ENCODE results near the gene ACSM5.
"Not testable (repeated sequence)": the region's sequence is repeated elsewhere in the genome, so short reads cannot be mapped to it uniquely, and the experiment has no call there.

DNA sequence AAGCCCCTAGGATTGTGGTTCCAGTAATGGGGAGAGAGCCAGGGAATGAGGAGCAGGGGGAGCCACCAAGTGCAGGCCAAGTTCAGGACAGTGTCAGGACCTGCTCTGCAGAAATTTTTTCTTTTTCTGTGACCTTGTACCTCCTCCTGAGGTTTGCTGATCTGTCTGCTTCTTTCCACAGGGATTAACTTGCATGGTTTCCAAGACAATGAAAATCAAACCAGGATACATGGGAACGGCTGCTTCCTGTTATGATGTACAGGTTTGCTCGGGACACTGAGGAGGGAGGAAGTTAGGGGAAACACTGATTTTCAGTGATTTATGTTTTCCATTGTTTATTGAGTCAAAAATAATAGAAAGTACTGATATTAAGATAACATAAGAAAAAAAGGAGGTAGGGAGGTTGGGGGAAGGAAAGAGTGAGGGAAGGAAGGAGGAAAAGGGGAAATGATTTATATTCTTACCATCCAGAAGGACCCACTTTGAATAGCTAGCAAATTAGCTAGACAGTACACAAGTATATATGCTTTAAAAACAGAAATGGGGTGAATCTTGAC, 67.9 kb downstream of the ACSM5 start:
- not testable (repeated sequence) for TF ChIP-seq SP4 (IDR thresholded peaks at IDR 0.05; ENCODE audit: low read length); TAF1 (IDR thresholded peaks at IDR 0.05; ENCODE audit: low read depth, low read length)
- TF ChIP-seq, protein P1, sequence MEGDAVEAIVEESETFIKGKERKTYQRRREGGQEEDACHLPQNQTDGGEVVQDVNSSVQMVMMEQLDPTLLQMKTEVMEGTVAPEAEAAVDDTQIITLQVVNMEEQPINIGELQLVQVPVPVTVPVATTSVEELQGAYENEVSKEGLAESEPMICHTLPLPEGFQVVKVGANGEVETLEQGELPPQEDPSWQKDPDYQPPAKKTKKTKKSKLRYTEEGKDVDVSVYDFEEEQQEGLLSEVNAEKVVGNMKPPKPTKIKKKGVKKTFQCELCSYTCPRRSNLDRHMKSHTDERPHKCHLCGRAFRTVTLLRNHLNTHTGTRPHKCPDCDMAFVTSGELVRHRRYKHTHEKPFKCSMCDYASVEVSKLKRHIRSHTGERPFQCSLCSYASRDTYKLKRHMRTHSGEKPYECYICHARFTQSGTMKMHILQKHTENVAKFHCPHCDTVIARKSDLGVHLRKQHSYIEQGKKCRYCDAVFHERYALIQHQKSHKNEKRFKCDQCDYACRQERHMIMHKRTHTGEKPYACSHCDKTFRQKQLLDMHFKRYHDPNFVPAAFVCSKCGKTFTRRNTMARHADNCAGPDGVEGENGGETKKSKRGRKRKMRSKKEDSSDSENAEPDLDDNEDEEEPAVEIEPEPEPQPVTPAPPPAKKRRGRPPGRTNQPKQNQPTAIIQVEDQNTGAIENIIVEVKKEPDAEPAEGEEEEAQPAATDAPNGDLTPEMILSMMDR (IDR thresholded peaks at IDR 0.05; ENCODE audit: control extremely low read depth in 1 of 3, insufficient read depth in 1 of 3, low read depth in 1 of 3, low read length in 3 of 3): not testable (repeated sequence)
